Measurements from ENCODE around the gene OR2F1. TPM values are rescaled to one million over a fixed set of nuclear protein-coding genes. Genes with fewer than 3 reads are reported as not detected.

Gene OR2F1
- total and polyA plus RNA-seq, 7 donors: not detected

DNA sequence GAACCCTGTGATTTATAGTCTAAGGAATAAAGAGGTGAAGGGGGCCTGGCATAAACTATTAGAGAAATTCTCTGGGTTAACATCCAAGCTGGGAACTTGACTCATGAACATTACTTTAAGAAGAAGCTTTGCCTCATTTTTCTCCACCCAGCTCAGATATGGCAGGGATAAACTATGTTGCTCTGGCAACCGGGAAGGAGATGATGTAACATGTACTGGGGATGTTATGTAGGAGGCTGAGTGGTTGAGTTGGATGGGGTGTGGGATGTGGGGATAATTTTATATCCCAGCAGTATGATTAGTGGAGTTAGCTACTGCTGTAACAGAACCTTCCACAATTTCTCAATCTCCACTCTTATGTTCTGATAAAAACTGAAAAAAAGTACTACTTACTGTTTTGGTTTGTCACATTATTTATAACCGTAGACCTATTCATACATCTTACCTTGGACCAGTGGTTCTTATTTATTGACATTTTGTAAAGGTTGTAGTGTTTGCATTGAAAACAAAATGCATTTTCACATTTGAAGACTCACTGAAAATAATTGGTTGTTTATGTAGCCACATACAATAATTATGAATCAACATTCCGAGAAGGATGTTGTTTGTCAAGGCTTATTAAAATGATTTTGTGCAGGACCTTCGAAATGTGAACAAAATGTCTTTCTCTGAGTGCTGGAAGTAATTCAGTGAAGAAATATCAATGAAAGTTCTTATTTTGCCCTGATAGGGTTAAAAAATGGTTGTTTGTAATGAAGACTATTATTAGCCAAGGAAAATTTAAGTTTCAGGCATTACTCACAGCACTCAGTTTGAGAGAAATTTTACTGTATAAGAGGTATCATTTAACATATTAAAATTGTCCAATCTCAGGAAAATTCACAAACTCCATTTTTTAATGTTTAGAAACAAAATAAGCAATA is 18.3 kb upstream of the OR2F1 start:
- ATAC-seq (no peak), DNase-seq (no peak)
- Histone ChIP-seq H3K36me3 (ENCODE audit: insufficient read depth in 1 of 2, low read depth in 1 of 2) (no peaks in the 10 kb centered on the region), H3K27ac (no peak overlapping the region), H3K4me1 (no peaks in the 10 kb centered on the region), H3K27me3 (ENCODE audit: insufficient read depth in 3 of 3, low read length in 2 of 3) (no peaks in the 10 kb centered on the region), H3K9me3 (peaks cover 3% of the 10 kb centered on the region), H3K4me3 (no peak overlapping the region)
- intact Hi-C loops (cut with DNase I): no loop called here
- 65 to 86% (median 85%) methylated on average over 4 of the region's 4 CpGs for WGBS, 3 donors
- TF ChIP-seq CTCF (IDR thresholded peaks at IDR 0.05): no peak

GRCh38 chr7:143938379-143939243 is 16.0 kb upstream of the OR2F1 start:
- 70 to 81% (median 77%) methylated on average over 5 of the region's 5 CpGs for WGBS, 3 donors
- no peaks in the 10 kb centered on the region for H3K9me3 ChIP-seq
- intact Hi-C loops (cut with DNase I): no loop called here

GRCh38 chr7:143945423-143945822 is 9.2 kb upstream of the OR2F1 start:
- WGBS, 3 donors: 75 to 90% (median 88%) methylated on average over 4 of the region's 4 CpGs
- H3K4me3 ChIP-seq: no peak overlapping the region
- H3K36me3 ChIP-seq (ENCODE audit: insufficient read depth in 1 of 2, low read depth in 1 of 2): no peaks in the 10 kb centered on the region
- H3K4me1 ChIP-seq: no peaks in the 10 kb centered on the region
- H3K27ac ChIP-seq: no peak overlapping the region
- H3K9me3 ChIP-seq: no peaks in the 10 kb centered on the region
- ATAC-seq (no peak), DNase-seq (no peak)
- H3K27me3 ChIP-seq (ENCODE audit: insufficient read depth in 3 of 3, low read length in 2 of 3): no peaks in the 10 kb centered on the region
- intact Hi-C loops (cut with DNase I): no loop called here
- no peak for TF ChIP-seq CTCF (IDR thresholded peaks at IDR 0.05)

More at GRCh38 chr7:143938379-143939243, 16.0 kb upstream of the OR2F1 start:
- no peaks in the 10 kb centered on the region for H3K4me1 ChIP-seq
- no peak overlapping the region for H3K4me3 ChIP-seq
- no peak for TF ChIP-seq CTCF (IDR thresholded peaks at IDR 0.05)
- H3K36me3 ChIP-seq (ENCODE audit: insufficient read depth in 1 of 2, low read depth in 1 of 2): no peaks in the 10 kb centered on the region
- no peak for ATAC-seq
- no peak for DNase-seq
- H3K27me3 ChIP-seq (ENCODE audit: insufficient read depth in 3 of 3, low read length in 2 of 3): no peaks in the 10 kb centered on the region
- H3K27ac ChIP-seq: no peak overlapping the region

DNA sequence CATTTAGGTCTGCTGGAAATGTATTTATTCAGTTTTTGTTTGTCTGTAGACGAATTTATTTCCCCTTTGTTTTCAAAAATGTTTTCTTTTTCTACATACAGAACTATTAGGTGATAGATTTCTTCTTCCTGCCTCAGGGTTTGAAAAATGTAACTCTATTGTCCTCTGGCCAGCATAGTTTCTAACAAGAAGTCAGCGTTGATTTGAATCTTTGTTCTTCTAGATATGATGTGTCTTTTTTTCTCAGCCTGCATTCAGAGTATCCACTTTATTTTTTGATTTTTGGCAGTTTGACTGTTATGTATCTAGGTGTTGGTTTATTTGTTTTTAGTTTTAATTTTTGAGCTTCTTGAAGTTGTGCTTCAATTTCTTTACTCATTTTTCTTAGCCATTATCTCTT is 7.5 kb upstream of the OR2F1 start:
- no peak for DNase-seq
- no peak for TF ChIP-seq CTCF (IDR thresholded peaks at IDR 0.05)
- no peaks in the 10 kb centered on the region for H3K9me3 ChIP-seq
- no peak overlapping the region for H3K27ac ChIP-seq
- no peak for ATAC-seq
- H3K4me3 ChIP-seq: no peak overlapping the region
- no peaks in the 10 kb centered on the region for H3K36me3 ChIP-seq (ENCODE audit: insufficient read depth in 1 of 2, low read depth in 1 of 2)
- intact Hi-C loops (cut with DNase I): no loop called here
- no peaks in the 10 kb centered on the region for H3K4me1 ChIP-seq
- 75 to 85% (median 85%) methylated on average over 2 of the region's 2 CpGs for WGBS, 3 donors
- H3K27me3 ChIP-seq (ENCODE audit: insufficient read depth in 3 of 3, low read length in 2 of 3): no peaks in the 10 kb centered on the region
